WTC11 (cell line): ENCODE results near the gene NEURL4. TPM values are rescaled to one million over a fixed set of nuclear protein-coding genes. Genes with fewer than 3 reads are reported as not detected.
A peak's percentile ranks its signal among the peaks of the same experiment; 100 is the strongest.

Experiments
- ATAC-seq: fragments of 200-7000 bp; cut with Tn5 transposase; 2 replicates; pipeline ENCODE4 v1.10.0; 2021; ENCODE audit warnings: mild to moderate bottlenecking, moderate library complexity
- CTCF ChIA-PET: fragments of 300-600 bp; sonication (Branson Sonifier 250); formaldehyde crosslinking; loops from one replicate; lab custom pipeline; 2021; ENCODE audit warnings: antibody characterized with exemption; lab: Charles Lee
- POLR2A ChIA-PET: fragments of 350-600 bp; sonication (Branson Sonifier 250); formaldehyde crosslinking; loops from one replicate; lab custom pipeline; 2021; ENCODE audit warnings: antibody characterized with exemption; lab: Charles Lee
- DNase-seq: peaks from one replicate; pipeline ENCODE4 v3.0.0; 2021; ENCODE audit warnings: low spot score
- H3K27ac Mint-ChIP-seq: 2 replicates; pipeline ENCODE4 v1.8.0; 2021; ENCODE audit warnings: mixed read lengths
- H3K27me3 Mint-ChIP-seq: 2 replicates; pipeline ENCODE4 v1.8.0; 2021; ENCODE audit warnings: low read depth, mild to moderate bottlenecking, moderate library complexity, mixed read lengths
- H3K36me3 Mint-ChIP-seq: 2 replicates; pipeline ENCODE4 v1.8.0; 2021; ENCODE audit warnings: mixed read lengths
- H3K4me1 Mint-ChIP-seq: 2 replicates; pipeline ENCODE4 v1.8.0; 2022; ENCODE audit warnings: mixed read lengths
- H3K4me3 Mint-ChIP-seq: 2 replicates; pipeline ENCODE4 v1.8.0; 2021; ENCODE audit warnings: mild to moderate bottlenecking, moderate library complexity, mixed read lengths
- H3K9me3 Mint-ChIP-seq: 2 replicates; pipeline ENCODE4 v1.8.0; 2021; ENCODE audit warnings: mixed read lengths
- ERG ChIP-seq: fragments of 250-450 bp; sonication (Bioruptor Pico); IDR thresholded peaks from 2 replicates; pipeline ENCODE4 v1.8.0; 2021; ENCODE audit warnings: mild to moderate bottlenecking
- NFYB ChIP-seq: sonication (generic); formaldehyde crosslinking; conservative IDR thresholded peaks from 2 replicates; pipeline ENCODE4 v1.8.0; 2022; ENCODE audit warnings: low read depth, missing genetic modification reagents
- NR2C2 ChIP-seq: sonication (generic); formaldehyde crosslinking; IDR thresholded peaks from 2 replicates; pipeline ENCODE4 v1.8.0; 2022; ENCODE audit warnings: mild to moderate bottlenecking, missing genetic modification reagents
- NR3C1 ChIP-seq: sonication (generic); formaldehyde crosslinking; conservative IDR thresholded peaks from 2 replicates; pipeline ENCODE4 v1.8.1; 2023; ENCODE audit warnings: low read depth, mild to moderate bottlenecking, missing genetic modification reagents
- OVOL2 ChIP-seq: fragments of 250-450 bp; sonication (Bioruptor Pico); IDR thresholded peaks from 2 replicates; pipeline ENCODE4 v1.9.0; 2021; ENCODE audit warnings: mild to moderate bottlenecking, borderline replicate concordance
- PRDM15 ChIP-seq: sonication (generic); formaldehyde crosslinking; IDR thresholded peaks from 2 replicates; pipeline ENCODE4 v1.8.0; 2022; ENCODE audit warnings: missing genetic modification reagents
- PRRX2 ChIP-seq: fragments of 250-450 bp; sonication (Bioruptor Pico); IDR thresholded peaks from 2 replicates; pipeline ENCODE4 v1.8.0; 2021; ENCODE audit warnings: mild to moderate bottlenecking
- SMAD3 ChIP-seq: sonication (generic); formaldehyde crosslinking; IDR thresholded peaks from 2 replicates; pipeline ENCODE4 v1.8.0; 2022; ENCODE audit warnings: missing genetic modification reagents, mild to moderate bottlenecking, borderline replicate concordance
- SOX15 ChIP-seq: fragments of 250-450 bp; sonication (Bioruptor Pico); IDR thresholded peaks from 2 replicates; pipeline ENCODE4 v1.9.0; 2021; ENCODE audit warnings: mild to moderate bottlenecking
- TP53 ChIP-seq: sonication (generic); formaldehyde crosslinking; IDR thresholded peaks from 2 replicates; pipeline ENCODE4 v1.8.1; 2023; ENCODE audit warnings: mild to moderate bottlenecking, missing genetic modification reagents
- ZNF121 ChIP-seq: sonication (generic); formaldehyde crosslinking; IDR thresholded peaks from 2 replicates; pipeline ENCODE4 v1.8.0; 2023; ENCODE audit warnings: missing genetic modification reagents
- ZNF138 ChIP-seq: sonication (generic); formaldehyde crosslinking; conservative IDR thresholded peaks from 2 replicates; pipeline ENCODE4 v1.8.1; 2022; ENCODE audit warnings: mild to moderate bottlenecking, moderate library complexity, missing genetic modification reagents
- ZNF671 ChIP-seq: fragments of 250-450 bp; sonication (Bioruptor Pico); IDR thresholded peaks from 2 replicates; pipeline ENCODE4 v1.8.0; 2021; ENCODE audit warnings: mild to moderate bottlenecking
- total RNA-seq: library from RNA; stranded (reverse); gene quantifications from 3 replicates; pipeline ENCODE4 v1.2.3, GENCODE V29; 2021
- TF ChIP-seq, protein P1 (sequence below): sonication (generic); formaldehyde crosslinking; IDR thresholded peaks from 2 replicates; pipeline ENCODE4 v1.8.1; 2022; ENCODE audit warnings: low read depth, missing genetic modification reagents, borderline replicate concordance
- TF ChIP-seq, protein P2 (sequence below): sonication (generic); formaldehyde crosslinking; IDR thresholded peaks from 2 replicates; pipeline ENCODE4 v1.8.1; 2022; ENCODE audit warnings: mild to moderate bottlenecking, moderate library complexity, missing genetic modification reagents
- TF ChIP-seq, protein P3 (sequence below): fragments of 250-450 bp; sonication (Bioruptor Pico); conservative IDR thresholded peaks from 2 replicates; pipeline ENCODE4 v1.9.0; 2021; ENCODE audit warnings: mild to moderate bottlenecking
- TF ChIP-seq, protein P4 (sequence below): fragments of 250-450 bp; sonication (Bioruptor Pico); IDR thresholded peaks from 2 replicates; pipeline ENCODE4 v2.1.2; 2022; ENCODE audit warnings: mild to moderate bottlenecking, moderate library complexity
- TF ChIP-seq, protein P5 (sequence below): sonication (generic); formaldehyde crosslinking; IDR thresholded peaks from 2 replicates; pipeline ENCODE4 v1.8.1; 2022; ENCODE audit warnings: low read depth, mild to moderate bottlenecking, moderate library complexity, missing genetic modification reagents, borderline replicate concordance

Gene NEURL4
- total RNA-seq, 1 experiment from 2014 or later: 64.4 TPM

DNA sequence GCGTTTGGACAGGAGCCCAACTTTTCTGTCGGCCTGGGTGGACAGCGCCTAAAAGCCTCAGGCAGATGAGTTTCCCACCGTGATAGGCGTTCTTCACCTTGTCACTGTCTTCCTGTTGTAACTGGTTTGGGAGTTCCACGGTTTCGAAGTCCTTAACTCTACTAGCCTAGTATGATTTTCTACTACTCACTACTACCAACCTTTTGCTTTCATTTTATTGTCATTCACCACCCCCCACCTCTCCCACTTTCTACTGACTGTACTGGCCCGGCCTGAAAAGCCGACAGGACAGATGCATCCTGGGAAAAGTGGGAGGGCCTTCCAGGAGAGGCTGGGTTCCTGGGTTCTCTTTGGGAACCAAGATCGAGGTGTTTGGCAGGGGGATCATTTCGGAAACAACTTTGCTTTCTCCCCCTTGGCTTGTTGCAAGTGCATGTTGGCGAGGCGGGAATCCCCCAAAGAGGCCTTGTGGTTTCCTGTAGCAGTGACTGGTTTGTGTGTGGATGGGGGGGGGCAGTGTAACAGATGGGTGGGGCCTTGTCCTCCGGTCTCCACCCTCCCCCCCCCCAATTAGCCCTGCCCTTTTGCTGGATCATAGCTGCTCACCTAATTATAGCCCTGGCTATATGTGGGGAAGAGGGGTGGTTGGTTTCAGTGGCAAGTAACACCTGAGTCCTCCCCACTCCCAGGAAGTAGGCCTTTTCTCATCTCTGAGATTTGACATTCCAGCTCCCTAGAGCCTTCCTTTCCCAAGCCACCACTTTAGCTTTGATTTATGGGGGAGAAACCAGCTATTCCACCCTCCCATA is 20.3 kb downstream of the NEURL4 start (continued):
- 0 out of 2 replicates have a peak, but pooled peaks have one; percentile 75 for TF ChIP-seq PRRX2 (CRISPR knock-in tag)
- no peak for TF ChIP-seq OVOL2 (CRISPR knock-in tag)
- TF ChIP-seq, protein P1, sequence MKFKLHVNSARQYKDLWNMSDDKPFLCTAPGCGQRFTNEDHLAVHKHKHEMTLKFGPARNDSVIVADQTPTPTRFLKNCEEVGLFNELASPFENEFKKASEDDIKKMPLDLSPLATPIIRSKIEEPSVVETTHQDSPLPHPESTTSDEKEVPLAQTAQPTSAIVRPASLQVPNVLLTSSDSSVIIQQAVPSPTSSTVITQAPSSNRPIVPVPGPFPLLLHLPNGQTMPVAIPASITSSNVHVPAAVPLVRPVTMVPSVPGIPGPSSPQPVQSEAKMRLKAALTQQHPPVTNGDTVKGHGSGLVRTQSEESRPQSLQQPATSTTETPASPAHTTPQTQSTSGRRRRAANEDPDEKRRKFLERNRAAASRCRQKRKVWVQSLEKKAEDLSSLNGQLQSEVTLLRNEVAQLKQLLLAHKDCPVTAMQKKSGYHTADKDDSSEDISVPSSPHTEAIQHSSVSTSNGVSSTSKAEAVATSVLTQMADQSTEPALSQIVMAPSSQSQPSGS: no peak
- TF ChIP-seq ZNF138 (CRISPR knock-in tag): no peak
- no peak for TF ChIP-seq ZNF671 (CRISPR knock-in tag)
- no peak for TF ChIP-seq NR2C2 (CRISPR knock-in tag)
- no peak for TF ChIP-seq NR3C1 (CRISPR knock-in tag)
- TF ChIP-seq, all 79 proteins: peak for 9

DNA sequence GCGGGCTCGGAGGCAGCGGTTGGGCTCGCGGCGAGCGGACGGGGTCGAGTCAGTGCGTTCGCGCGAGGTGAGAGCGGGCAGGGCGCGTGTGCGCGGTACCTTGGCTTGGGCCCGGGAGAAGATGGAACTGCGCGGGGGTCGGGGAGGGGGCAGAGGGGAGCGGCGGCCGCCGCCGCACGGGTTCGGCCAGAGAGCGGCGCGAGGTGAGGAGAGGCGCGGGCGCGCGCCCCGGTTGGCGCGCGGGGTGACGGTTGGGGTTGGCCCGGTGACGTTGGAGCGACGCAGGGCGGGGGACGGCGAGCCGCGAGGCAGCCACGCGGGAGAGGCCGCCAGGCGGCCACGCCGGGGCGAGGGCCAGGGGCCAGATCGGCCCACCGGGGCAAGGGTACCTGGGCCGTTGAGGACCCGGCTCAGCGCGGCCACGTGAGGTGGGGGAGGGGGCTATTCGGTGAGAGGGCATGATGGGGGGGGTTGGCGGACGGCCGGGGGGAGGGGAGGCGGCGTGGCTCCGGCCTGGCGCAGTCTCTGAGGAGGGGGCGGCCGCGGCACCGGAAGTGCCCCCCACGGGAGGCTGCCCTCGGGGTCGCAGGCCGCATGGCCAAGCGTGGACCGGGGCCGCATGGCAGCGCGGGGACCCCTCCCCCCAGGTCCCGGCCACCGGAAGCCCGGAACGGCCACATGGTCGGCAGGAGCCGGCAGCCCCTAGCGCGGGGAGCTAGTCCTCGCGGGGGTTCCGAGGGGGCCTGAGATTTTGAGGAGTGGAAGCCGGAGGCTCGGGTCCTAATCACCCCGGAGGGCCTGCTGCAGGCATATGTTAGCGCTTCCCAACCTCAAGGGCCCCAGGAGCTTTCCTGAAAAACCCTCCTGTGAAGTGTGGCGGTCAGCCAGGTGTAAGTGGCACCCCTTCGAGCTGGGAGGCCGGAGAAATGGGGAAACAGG is 21.2 kb downstream of the NEURL4 start:
- CTCF ChIA-PET: interaction anchor here (0.9 to 1.4 kb wide), 3 partner anchors 22 to 57 kb away, joined by 3 to 4 read pairs (median 4); partner anchors contain the start of genes CTDNEP1 and NEURL4
- Mint-ChIP-seq H3K27me3 (peaks cover 14% of the 10 kb centered on the region), H3K4me3 (peak overlapping the region; percentile 89), H3K4me1 (peaks cover 26% of the 10 kb centered on the region), H3K9me3 (peaks cover 4% of the 10 kb centered on the region), H3K27ac (peak overlapping the region; percentile 99), H3K36me3 (peaks cover 36% of the 10 kb centered on the region)
- POLR2A ChIA-PET: interaction anchor here (1.0 kb wide), 1 partner anchor 22 kb away, joined by 7 read pairs; the partner anchor contains the start of gene NEURL4
- DNase-seq (peak; percentile 50), ATAC-seq (no peak; the same call in 1 of the 2 replicates)
- TF ChIP-seq ERG: no peak
- no peak; the same call in 1 of the 2 replicates for TF ChIP-seq PRDM15 (CRISPR knock-in tag)
- TF ChIP-seq, protein P2, sequence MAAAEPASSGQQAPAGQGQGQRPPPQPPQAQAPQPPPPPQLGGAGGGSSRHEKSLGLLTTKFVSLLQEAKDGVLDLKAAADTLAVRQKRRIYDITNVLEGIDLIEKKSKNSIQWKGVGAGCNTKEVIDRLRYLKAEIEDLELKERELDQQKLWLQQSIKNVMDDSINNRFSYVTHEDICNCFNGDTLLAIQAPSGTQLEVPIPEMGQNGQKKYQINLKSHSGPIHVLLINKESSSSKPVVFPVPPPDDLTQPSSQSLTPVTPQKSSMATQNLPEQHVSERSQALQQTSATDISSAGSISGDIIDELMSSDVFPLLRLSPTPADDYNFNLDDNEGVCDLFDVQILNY (CRISPR knock-in tag): no peak
- no peak for TF ChIP-seq SOX15 (CRISPR knock-in tag)
- TF ChIP-seq, protein P3, sequence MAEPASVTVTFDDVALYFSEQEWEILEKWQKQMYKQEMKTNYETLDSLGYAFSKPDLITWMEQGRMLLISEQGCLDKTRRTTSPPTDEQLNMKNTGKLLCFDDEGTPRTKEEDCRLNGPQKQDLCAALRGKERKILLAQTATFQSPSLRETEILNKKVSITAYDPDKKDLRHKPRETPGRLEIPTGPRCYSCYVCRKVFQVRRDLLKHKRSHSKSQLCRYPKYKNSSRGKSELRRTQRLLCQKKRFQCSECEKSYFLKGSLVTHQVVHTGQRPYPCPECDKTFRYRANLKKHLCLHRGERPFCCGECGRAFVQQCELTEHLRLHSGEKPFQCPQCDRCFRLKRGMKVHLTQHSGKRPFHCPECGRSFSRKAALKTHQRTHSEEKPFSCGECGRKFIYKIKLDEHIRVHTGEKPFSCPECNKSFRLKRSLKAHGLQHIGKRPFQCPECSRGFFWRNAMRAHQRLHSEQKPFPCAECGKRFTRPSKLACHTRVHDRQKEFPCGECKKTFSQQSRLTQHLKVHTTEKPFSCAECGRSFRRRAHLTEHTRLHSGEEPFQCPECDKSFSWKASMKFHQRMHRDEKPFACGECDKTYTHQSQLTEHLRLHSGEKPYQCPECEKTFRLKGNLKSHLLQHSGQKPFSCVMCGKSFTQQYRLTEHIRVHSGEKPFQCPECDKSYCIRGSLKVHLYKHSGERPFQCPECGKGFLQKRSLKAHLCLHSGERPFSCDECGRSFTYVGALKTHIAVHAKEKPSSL (CRISPR knock-in tag): no peak
- TF ChIP-seq SMAD3: peak; percentile 35; the same call in 1 of the 2 replicates
- no peak for TF ChIP-seq PRRX2 (CRISPR knock-in tag)
- TF ChIP-seq, protein P4, sequence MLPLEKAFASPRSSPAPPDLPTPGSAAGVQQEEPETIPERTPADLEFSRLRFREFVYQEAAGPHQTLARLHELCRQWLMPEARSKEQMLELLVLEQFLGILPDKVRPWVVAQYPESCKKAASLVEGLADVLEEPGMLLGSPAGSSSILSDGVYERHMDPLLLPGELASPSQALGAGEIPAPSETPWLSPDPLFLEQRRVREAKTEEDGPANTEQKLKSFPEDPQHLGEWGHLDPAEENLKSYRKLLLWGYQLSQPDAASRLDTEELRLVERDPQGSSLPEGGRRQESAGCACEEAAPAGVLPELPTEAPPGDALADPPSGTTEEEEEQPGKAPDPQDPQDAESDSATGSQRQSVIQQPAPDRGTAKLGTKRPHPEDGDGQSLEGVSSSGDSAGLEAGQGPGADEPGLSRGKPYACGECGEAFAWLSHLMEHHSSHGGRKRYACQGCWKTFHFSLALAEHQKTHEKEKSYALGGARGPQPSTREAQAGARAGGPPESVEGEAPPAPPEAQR: no peak
- no peak for TF ChIP-seq ZNF121 (CRISPR knock-in tag)
- no peak for TF ChIP-seq TP53 (CRISPR knock-in tag)
- TF ChIP-seq, protein P5, sequence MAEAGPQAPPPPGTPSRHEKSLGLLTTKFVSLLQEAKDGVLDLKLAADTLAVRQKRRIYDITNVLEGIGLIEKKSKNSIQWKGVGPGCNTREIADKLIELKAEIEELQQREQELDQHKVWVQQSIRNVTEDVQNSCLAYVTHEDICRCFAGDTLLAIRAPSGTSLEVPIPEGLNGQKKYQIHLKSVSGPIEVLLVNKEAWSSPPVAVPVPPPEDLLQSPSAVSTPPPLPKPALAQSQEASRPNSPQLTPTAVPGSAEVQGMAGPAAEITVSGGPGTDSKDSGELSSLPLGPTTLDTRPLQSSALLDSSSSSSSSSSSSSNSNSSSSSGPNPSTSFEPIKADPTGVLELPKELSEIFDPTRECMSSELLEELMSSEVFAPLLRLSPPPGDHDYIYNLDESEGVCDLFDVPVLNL (CRISPR knock-in tag): no peak
- TF ChIP-seq NFYB: no peak
- TF ChIP-seq, protein P1: no peak
